Spinal cord (tissue), 10 donors: ENCODE results near the gene SERHL2. TPM values are rescaled to one million over a fixed set of nuclear protein-coding genes. Genes with fewer than 3 reads are reported as not detected.
"Not testable (repeated sequence)": the region's sequence is repeated elsewhere in the genome, so short reads cannot be mapped to it uniquely, and the experiment has no call there.

Experiments used
- DNase-seq, 6 donors: peaks; one replicate each; pipeline versions ENCODE4 v3.0.0 to v3.0.0-alpha.2; 2013 to 2015; ENCODE audit warnings: low spot score in 6 of 6, low read depth in 4 of 6
- H3K27ac ChIP-seq: one replicate; pipeline ENCODE4 v1.5.1; 2013; ENCODE audit warnings: low read depth, low read length, control low read depth
- H3K27me3 ChIP-seq: one replicate; pipeline ENCODE4 v1.6.1; 2013; ENCODE audit warnings: low read length; ENCODE audit not compliant: control insufficient read depth, insufficient read depth
- H3K36me3 ChIP-seq: one replicate; pipeline ENCODE4 v1.6.1; 2013; ENCODE audit warnings: low read length; ENCODE audit not compliant: control insufficient read depth, insufficient read depth
- H3K4me1 ChIP-seq: one replicate; pipeline ENCODE4 v1.6.1; 2013; ENCODE audit warnings: low read length; ENCODE audit not compliant: control insufficient read depth, insufficient read depth
- H3K4me3 ChIP-seq: one replicate; pipeline ENCODE4 v1.5.1; 2013; ENCODE audit warnings: low read depth, low read length, control low read depth
- H3K9me3 ChIP-seq: one replicate; pipeline ENCODE4 v1.6.1; 2013; ENCODE audit warnings: low read length; ENCODE audit not compliant: control insufficient read depth, insufficient read depth
- WGBS: methylation state at CpG from one replicate; pipeline ENCODE4 v1.1.5; 2013; ENCODE audit warnings: missing lambda C conversion rate; ENCODE audit not compliant: insufficient coverage; 5-methylcytosine and 5-hydroxymethylcytosine counted together
- polyA plus RNA-seq, 2 donors: library from polyadenylated mRNA; unstranded; fragments of 120-200 nt; gene quantifications; one replicate each; pipeline ENCODE4 v1.2.1, GENCODE V29; 2013; ENCODE audit not compliant: insufficient read length in 2 of 2
- total RNA-seq, 2 donors: library from RNA; depleted of rRNA in 1 of 2; stranded (reverse); fragments of 120-200 nt in 1 of 2; fragments of >200 nt in 1 of 2; gene quantifications; one replicate each; pipeline versions ENCODE4 v1.2.3 to v1.2.4, GENCODE V29; 2013 to 2014
- donor health status: healthy.

Gene SERHL2
- total and polyA plus RNA-seq, 4 donors, result 2.7 to 12.3 (median 4.5) TPM

DNA sequence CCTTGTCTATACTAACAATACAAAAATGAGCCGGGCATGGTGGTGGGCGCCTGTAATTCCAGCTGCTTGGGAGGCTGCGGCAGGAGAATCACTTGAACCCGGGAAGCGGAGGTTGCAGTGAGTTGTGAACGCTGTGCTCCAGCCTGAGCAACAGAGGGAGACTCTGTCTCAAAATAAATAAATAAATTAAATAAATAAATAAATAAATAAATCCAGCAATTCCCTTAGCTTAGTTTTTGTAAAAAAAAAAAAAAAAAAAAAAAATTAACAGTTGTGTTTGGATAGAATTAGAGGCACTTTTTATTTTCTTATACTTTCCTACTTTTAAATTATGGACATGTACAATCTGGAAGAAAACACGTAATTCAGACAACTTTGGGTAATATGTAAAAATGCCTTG lies 36.7 kb upstream of the SERHL2 start:
- WGBS, result no CpG with 5 or more reads among the region's 7 CpGs
- not testable (repeated sequence) for H3K27me3 ChIP-seq, H3K9me3 ChIP-seq, DNase-seq, H3K4me3 ChIP-seq, H3K27ac ChIP-seq
- H3K4me1 ChIP-seq, result peaks cover 11% of the 10 kb centered on the region
- peaks cover 41% of the 10 kb centered on the region for H3K36me3 ChIP-seq

DNA sequence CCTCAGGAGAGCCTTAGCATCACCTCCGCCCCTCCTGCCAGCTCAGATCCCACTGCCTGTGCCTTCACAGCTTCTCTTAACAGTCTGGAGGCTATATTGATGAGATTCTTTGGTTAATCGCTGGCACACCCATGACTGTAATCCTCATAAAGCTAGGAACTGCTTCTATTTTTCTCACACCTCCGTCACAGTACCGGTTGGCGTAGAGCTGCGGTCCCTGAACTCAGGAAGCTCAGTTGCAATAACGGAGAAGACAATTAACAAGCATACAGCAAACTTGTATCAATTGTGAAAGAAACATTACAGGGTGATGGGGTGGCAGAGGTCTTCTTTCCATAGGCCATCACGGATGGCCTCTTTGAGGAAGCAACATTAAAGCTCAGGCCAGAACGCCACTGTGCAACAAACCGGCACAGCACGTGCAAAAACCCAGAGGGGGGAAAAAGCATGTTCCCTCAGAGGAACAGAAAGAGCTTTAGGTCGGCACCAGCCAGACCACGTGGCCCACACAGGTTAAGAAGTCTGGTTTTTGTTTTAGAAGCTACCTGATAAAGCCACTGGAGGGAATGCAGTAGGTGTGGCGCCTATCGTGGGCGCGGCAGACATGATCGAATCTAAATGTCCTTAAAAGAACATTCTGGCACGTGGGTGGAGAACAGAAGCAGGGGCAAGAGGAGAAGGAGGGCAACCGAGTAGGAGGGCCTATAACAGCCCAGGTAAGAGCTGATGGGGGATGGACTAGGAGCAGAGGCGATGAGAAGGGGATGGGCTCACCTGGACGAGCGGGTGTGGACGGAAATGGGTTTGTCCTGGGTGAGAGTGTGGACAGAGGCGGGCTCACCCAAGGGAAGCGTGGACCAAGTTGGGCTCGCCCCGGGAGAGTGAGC lies 34.9 kb upstream of the SERHL2 start:
- H3K4me1 ChIP-seq, H3K9me3 ChIP-seq, H3K27me3 ChIP-seq, DNase-seq, H3K27ac ChIP-seq: not testable (repeated sequence)
- WGBS, result 0% methylated on average over 4 of the region's 28 CpGs
- Histone ChIP-seq H3K36me3 (peaks cover 29% of the 10 kb centered on the region), H3K4me3 (peak overlapping the region; percentile 50)

DNA sequence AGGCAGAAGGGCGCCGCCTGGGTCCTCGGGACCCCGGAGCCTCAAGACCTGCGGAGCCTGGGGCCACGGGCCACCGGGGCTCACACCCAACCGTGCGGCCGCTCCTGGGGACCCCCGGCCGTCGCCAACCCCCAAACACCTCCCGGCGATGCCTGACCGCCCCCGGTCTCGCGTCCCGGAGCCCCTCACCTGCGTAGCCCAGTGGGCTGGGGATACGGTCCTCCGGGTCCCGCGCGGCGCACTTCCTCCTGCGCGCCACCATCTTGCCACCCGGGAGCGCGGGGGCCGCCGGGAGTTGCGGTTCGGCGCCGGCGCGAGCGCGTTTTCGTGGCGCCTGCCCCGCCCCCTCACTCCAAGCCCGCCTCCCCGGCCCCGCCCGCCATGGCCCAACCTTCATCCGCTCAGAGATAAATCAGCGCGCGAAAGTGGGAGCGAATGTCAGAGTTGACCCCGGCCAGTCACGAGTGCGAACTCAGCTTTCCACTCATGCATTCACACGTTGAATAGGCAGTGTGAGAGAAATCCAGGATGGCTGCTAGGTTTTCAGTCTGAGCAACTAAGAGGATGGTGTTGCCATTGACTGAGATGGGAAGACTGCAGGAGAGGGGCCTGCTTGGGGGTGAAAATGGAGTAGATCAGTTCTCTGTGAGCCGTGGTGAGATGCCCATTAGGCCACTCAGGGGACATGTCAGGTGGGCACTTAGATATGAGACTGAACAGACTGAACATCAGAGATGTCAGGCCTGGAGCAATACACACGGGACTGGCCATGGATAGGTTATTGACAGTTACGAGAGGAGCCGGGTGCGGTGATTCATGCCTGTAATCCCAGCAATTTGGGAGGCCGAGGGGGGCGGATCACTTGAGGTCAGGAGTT lies 34.0 kb upstream of the SERHL2 start, which contains the start of gene RRP7A:
Gene RRP7A, minus strand, starts transcription at position 272 of the 877 bp plus-strand sequence. Its CDS starts 10 bp downstream, at position 262.
- H3K27ac ChIP-seq, result no peak within 1 kb of the TSS
- H3K4me1 ChIP-seq, result peaks cover 6% of the 10 kb centered on the region
- H3K36me3 ChIP-seq, result peaks cover 20% of the 10 kb centered on the region
- H3K4me3 ChIP-seq, result peak within 1 kb of the TSS; percentile 50
- no peaks in the 10 kb centered on the region for H3K27me3 ChIP-seq
- H3K9me3 ChIP-seq, result no peaks in the 10 kb centered on the region
- WGBS, result 7% methylated on average over 63 of the region's 65 CpGs
- peak; percentile 49 to 95 (median 68) for DNase-seq

DNA sequence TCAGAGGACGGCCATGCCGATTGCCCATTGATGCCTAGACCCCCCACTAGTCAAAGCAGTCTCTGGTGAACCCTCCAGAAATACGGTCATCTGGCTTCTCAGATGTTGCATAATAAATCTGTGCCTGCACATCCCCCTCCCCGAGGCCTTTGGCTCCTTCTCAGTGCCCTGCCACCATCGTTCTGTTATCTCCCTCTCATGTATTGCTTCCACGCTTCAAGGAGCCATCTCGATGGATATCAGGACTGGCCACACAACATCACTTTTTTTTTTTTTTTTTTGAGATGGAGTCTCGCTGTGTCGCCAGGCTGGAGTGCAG lies 32.6 kb upstream of the SERHL2 start:
- no peaks in the 10 kb centered on the region for H3K9me3 ChIP-seq
- DNase-seq, result no peak
- H3K4me3 ChIP-seq, result no peak overlapping the region
- WGBS, result 89% methylated on average over 9 of the region's 9 CpGs
- H3K27ac ChIP-seq, result no peak overlapping the region
- H3K4me1 ChIP-seq, result peaks cover 6% of the 10 kb centered on the region
- H3K36me3 ChIP-seq, result peaks cover 8% of the 10 kb centered on the region
- no peaks in the 10 kb centered on the region for H3K27me3 ChIP-seq

DNA sequence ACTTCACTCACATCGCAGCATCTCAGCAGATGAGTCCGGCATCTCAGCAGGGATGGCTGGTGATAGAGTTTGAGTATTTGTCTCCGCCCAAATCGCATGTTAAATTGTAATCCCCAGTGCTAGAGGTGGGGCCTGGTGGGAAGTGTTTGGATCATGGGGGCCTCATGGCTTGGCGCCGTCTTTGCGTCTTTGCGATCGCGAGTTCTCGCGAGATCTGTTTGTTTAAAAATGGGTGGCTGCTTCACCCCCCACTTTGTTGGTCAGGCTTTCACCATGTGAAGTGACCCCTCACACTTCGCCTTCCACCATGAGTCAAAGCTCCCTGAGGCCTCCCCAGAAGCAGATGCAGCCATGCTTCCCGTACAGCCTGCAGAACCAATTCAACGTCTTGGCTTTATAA lies 31.2 kb upstream of the SERHL2 start:
- H3K36me3 ChIP-seq, result peaks cover 3% of the 10 kb centered on the region
- peaks cover 6% of the 10 kb centered on the region for H3K4me1 ChIP-seq
- 98% methylated on average over 13 of the region's 15 CpGs for WGBS
- no peaks in the 10 kb centered on the region for H3K27me3 ChIP-seq
- H3K4me3 ChIP-seq, result no peak overlapping the region
- DNase-seq, result no peak
- no peak overlapping the region for H3K27ac ChIP-seq
- no peaks in the 10 kb centered on the region for H3K9me3 ChIP-seq

DNA sequence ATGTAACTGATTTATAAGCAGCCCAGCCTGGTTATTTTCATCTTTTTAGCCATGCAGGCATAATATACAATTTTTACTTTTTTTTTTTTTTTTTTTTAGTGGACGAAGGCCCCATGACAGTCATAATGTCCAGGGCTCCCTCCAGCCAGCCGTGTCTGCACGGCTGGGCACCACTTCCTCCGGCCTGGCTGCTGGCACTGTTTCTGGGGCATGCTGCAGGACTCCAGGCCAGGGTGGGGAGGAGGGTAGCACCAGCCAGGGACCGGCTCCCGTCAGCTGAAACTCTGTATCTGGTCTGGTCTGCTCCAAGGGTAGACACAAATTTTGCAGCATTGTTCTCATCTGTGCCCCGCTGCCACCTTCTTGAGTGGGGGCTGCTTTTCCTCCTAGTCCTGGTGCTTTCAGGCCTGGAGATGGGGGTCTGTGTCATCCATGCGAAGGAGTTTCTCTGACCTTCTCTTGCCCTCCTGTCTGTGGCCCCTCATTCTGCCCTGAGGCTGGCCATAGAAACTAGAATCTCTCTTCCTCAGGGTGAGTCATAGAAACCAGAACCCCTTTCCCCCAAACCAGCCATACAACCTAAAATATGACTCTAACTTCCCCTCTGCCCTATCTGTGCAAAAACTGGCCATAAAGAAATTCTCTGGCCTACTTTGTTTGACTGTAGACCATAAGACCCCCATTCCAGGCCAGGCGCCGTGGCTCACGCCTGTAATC lies 25.0 kb upstream of the SERHL2 start:
- no peak overlapping the region for H3K27ac ChIP-seq
- H3K4me1 ChIP-seq, result no peaks in the 10 kb centered on the region
- H3K27me3 ChIP-seq, result no peaks in the 10 kb centered on the region
- no peaks in the 10 kb centered on the region for H3K9me3 ChIP-seq
- no peaks in the 10 kb centered on the region for H3K36me3 ChIP-seq
- no peak overlapping the region for H3K4me3 ChIP-seq
- no peak for DNase-seq
- 76% methylated on average over 6 of the region's 11 CpGs for WGBS

DNA sequence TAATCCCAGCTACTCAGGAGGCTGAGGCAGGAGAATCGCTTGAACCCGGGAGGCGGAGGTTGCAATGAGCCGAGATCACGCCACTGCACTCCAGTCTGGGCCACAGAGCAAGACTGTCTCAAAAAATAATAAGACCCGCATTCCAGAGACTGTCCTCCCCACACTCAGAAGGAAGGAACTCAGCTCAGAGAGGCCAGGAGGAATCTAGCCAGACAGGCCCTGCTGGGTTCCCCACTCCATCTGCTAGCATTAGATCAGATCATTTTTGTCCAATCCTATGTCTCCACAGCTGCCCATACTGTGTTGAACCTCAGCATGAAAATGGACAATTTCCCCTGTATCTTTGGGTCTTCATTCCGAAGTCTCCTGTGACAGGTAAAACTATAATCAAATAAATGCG lies 24.3 kb upstream of the SERHL2 start:
- not testable (repeated sequence) for H3K27ac ChIP-seq, H3K4me1 ChIP-seq, H3K9me3 ChIP-seq, DNase-seq, H3K27me3 ChIP-seq, H3K36me3 ChIP-seq, H3K4me3 ChIP-seq
- 90% methylated on average over 6 of the region's 8 CpGs for WGBS

DNA sequence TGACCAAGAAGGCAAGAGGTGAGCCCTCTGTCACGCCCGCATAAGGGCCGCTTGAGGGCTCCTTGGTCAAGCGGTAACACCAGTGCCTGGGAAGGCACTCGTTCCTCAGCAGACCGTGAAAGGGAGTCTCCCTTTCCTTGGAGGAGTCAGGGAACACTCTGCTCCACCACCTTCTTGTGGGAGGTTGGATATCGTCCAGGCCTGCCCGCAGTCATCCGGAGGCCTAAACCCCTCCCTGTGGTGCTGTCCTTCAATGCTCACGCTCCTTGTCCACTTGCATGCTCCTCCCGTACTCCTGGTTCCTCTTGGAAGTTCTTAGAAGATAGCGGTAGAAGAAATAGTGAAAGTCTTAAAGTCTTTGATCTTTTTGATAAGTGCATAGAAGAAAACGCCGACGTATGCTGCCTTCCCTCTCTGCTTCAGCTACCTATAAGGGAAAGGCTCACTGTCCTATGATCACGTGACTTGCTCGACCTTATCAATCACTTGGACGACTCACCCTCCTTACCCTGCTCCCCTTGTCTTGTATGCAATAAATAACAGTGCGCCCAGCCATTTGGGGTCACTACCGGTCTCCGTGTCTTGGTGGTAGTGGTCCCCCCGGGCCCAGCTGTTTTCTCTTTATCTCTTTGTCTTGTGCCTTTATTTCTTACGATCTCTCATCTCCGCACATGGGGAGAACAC lies 22.2 kb upstream of the SERHL2 start:
- H3K27me3 ChIP-seq, DNase-seq, H3K9me3 ChIP-seq, H3K27ac ChIP-seq, H3K4me3 ChIP-seq, H3K4me1 ChIP-seq, H3K36me3 ChIP-seq: not testable (repeated sequence)
- 80% methylated on average over 13 of the region's 24 CpGs for WGBS

DNA sequence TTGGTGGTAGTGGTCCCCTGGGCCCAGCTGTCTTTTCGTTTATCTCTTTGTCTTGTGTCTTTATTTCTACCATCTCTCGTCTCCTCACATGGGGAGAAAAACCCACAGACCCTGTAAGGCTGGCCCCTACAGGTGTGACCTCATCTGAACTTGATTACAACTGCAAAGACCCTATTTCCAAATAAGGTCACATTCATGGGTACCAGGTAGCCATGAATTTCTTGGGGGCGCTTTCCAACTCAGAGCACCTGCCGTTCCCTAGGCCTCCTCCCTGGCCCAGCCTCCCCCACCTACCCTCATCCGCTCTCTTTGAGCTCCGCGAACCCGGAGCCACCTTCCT lies 20.1 kb upstream of the SERHL2 start:
- no peak for DNase-seq
- no peaks in the 10 kb centered on the region for H3K4me1 ChIP-seq
- H3K27me3 ChIP-seq, result no peaks in the 10 kb centered on the region
- no peaks in the 10 kb centered on the region for H3K9me3 ChIP-seq
- H3K27ac ChIP-seq, result no peak overlapping the region
- WGBS, result 95% methylated on average over 8 of the region's 8 CpGs
- no peak overlapping the region for H3K4me3 ChIP-seq
- no peaks in the 10 kb centered on the region for H3K36me3 ChIP-seq
